ENCODE results near the gene SDK1. TPM values are rescaled to one million over a fixed set of nuclear protein-coding genes. Genes with fewer than 3 reads are reported as not detected.
"Not testable (repeated sequence)": the region's sequence is repeated elsewhere in the genome, so short reads cannot be mapped to it uniquely, and the experiment has no call there.

The SDK1 gene
- total RNA-seq, 1 donor from 2014 or later: 0.53 TPM

DNA sequence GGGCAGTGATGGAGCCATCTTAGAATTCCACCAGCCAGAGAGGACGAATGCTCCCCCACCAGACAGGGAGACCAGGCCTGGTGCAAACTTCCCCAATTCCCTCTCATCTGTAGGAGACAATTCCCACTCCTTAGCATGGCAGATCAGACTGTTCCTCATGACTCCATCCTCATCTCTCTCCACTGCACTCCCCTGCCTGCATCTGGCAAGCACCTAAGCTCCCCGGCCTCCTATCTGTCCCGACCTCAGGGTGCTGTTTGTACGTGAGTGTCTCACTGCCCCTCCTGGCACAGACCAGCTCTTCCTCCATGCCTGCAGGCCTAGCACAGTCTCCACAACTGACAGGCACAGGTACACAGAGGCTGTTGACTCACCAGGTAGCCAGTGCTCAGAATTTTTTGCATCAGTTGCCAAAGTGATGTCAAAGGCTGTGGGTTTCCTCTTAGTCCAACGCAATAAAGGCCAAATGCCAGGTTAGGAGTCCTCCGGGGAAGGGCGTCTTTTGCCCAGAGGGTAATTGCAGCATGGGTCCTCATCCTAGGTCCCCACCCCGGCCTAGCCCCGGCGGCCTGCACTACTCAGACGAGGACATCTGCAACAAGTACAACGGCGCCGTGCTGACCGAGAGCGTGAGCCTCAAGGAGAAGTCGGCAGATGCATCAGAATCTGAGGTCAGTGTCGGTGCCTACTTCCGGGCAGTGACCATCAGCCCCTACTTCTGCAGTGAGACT lies 944.2 kb downstream of the SDK1 start:
- DNase-seq (ENCODE audit: low spot score): no peak
- no peak for ATAC-seq

GRCh38 chr7:4245866-4246470 lies 944.9 kb downstream of the SDK1 start:
- no peak for DNase-seq (ENCODE audit: low spot score)
- ATAC-seq: no peak

DNA sequence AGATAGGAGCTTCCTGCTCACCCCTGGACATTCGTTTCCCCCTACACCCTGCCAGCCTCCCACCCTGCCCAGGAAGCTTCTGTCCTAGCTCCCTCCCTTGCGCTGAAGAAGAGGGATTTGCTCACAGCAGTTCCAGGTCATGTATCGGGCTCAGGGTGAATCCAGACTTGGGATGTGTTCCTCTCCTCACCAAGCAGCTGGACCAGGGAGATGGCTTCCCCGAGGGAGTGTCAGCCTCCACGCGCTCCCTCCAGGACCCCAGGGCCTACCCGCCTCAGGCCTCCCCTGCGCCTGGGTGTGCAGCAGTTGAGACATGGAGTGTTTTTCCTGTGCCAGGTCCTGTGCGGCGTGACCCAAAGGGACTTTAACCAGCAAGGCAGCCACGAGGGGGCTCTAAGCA lies 945.5 kb downstream of the SDK1 start:
- no peak for DNase-seq (ENCODE audit: low spot score)
- ATAC-seq: no peak

GRCh38 chr7:4247106-4247876 lies 946.2 kb downstream of the SDK1 start:
- ATAC-seq (no peak), DNase-seq (ENCODE audit: low spot score) (no peak)

- DNase-seq (ENCODE audit: low spot score) (no peak), ATAC-seq (no peak)
Observed at GRCh38 chr7:4248295-4248694, 947.2 kb downstream of the SDK1 start.

GRCh38 chr7:4249241-4249640 lies 948.2 kb downstream of the SDK1 start:
- ATAC-seq (no peak), DNase-seq (ENCODE audit: low spot score) (no peak)

DNA sequence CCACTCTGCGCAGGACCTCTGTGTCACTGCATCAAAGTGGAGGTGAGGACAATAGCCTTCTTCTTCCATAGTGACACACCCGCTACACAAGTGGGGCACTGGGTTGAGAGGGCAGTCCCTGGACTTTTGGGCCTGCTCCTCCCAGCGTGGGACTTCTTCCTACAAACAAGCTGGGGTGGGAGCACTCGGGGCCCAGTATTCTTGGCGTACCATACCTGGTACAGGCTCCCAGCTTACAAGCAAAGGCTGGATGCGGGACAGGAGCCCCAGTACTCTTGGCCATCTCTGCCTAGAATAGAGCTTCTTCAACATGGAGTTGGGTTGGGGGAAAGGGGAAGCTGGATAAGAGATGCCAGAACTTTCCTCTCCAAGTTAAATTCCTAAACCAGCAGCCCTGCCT lies 954.3 kb downstream of the SDK1 start:
- DNase-seq (ENCODE audit: low spot score) (no peak), ATAC-seq (no peak)

DNA sequence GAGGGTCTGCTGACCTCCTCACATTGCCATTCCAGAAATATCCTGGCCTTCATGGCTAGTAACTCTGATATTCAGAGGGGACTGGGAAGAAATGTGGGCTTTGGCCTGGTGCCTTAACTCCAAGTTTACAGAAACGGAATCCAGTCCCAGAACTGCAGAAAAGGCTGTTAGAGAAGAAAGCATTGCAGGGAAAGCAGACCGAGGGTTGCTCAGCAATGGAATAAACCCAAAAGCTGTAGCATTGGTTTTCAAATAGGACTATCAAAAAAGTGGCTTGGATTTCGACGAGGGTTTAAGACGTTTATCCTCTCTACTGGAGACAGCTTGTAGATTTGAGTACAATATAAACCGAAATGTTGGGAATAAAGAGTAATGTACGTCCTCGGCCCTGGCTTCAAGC lies 955.2 kb downstream of the SDK1 start:
- DNase-seq (ENCODE audit: low spot score): no peak
- no peak for ATAC-seq

- DNase-seq (ENCODE audit: low spot score) (no peak), ATAC-seq (no peak)
Observed at GRCh38 chr7:4257146-4258111, 956.4 kb downstream of the SDK1 start.

DNA sequence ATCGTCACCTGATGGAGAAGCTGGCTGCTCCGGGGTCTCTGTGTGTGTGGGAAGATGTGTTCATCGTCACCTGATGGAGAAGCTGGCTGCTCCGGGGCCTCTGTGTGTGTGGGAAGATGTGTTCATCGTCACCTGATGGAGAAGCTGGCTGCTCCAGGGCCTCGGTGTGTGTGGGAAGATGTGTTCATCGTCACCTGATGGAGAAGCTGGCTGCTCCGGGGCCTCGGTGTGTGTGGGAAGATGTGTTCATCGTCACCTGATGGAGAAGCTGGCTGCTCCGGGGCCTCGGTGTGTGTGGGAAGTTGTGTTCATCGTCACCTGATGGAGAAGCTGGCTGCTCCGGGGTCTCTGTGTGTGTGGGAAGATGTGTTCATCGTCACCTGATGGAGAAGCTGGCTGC lies 959.1 kb downstream of the SDK1 start:
- not testable (repeated sequence) for ATAC-seq; DNase-seq (ENCODE audit: low spot score)

DNA sequence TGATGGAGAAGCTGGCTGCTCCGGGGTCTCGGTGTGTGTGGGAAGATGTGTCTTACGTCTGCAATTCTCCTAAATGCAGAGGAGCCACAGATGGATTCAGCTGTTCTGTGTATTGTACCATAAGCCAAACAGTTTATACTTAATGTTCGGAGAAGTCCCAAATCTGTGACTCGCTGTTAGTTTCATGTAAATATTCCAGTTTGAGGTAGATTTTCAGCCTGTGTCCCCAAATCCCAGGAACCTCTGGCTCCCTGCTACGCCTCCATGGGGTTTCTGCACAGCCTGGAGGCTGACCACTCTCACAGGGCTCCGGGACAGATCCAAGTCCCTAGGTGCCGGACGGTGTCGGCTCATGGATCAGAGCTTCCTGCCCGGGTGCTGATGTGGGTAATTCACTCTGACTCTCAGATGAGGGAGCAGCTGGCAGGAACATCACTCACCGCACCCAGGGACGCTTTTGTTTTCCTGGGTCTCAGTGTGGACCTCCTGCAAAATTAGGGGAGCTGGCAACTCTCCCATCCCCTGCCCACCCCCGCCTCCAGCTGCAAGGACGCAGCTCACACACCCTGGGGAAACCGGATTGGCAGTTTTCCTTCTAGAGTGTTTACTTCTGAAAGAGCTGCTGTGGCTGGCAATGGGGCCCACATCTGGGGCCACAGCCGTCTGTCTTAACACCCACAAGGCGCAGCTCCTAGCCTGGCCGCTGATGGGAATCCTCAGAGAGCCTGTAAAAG lies 960.0 kb downstream of the SDK1 start:
- ATAC-seq (no peak), DNase-seq (ENCODE audit: low spot score) (no peak)

DNA sequence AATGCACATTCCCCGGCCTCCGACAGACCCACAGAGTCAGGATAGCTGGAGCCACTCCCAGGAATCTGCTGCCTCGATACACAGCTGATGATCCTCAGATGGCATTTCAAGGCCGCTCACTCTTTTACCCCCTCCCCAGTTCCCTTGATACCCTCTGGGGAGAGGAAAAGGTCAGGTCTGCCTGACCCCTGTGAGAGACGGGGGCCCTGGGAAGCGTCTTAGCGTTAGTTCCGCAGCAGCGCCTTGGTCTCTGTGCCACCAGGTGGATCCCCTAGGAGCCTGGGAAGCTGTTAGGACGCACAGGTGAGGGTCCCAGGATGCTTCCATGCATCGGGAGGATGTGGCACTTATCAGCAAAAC lies 960.5 kb downstream of the SDK1 start:
- DNase-seq (ENCODE audit: low spot score): no peak
- ATAC-seq: no peak

DNA sequence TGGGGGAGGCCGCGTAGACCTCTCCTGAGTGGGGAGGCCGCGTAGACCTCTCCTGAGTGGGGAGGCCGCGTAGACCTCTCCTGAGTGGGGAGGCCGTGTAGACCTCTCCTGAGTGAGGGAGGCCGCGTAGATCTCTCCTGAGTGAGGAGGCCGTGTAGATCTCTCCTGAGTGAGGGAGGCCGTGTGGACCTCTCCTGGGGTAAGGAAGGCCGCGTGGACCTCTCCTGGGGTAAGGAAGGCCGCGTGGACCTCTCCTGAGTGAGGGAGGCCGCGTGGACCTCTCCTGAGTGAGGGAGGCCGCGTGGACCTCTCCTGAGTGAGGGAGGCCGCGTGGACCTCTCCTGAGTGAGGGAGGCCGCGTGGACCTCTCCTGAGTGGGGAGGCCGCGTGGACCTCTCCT lies 963.2 kb downstream of the SDK1 start:
- DNase-seq (ENCODE audit: low spot score); ATAC-seq: not testable (repeated sequence)

DNA sequence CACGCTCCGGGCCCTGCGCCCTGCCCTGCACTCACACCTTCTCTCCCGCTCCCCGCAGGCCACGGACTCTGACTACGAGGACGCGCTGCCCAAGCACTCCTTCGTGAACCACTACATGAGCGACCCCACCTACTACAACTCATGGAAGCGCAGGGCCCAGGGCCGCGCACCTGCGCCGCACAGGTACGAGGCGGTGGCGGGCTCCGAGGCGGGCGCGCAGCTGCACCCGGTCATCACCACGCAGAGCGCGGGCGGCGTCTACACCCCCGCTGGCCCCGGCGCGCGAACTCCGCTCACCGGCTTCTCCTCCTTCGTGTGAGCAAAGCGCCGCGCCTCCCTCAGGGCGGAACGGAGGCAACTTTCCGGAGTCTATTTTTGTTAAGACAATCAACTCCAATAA lies 964.0 kb downstream of the SDK1 start:
- DNase-seq (ENCODE audit: low spot score): peak; percentile 30

DNA sequence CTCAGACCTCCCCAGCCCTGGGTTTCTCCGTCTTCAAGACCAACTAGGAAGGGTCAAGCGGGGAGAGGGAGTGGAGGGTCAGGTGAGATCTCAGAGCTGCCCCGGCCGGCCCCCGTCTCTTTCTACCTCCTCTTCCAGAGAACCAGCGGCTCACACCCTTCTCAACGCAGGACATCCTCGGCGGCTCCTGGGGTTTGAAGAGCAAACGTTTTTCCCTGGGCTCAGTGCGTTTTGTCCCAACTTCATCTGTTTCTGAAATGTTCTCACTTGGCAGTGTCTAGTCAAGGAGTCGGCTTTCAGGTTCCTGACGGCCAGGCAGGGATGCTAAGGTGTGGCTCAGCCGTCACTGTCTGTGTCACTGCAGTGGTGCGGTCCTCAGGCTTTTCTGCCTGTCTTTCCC lies 964.6 kb downstream of the SDK1 start:
- ATAC-seq: no peak
- peak; percentile 14 for DNase-seq (ENCODE audit: low spot score)

More for the DNA sequence above, 964.0 kb downstream of the SDK1 start:
- ATAC-seq: no peak

GRCh38 chr7:4266270-4267040 lies 965.4 kb downstream of the SDK1 start:
- ATAC-seq: no peak

GRCh38 chr7:4267341-4268039 lies 966.4 kb downstream of the SDK1 start:
- DNase-seq (ENCODE audit: low spot score): peak; percentile 37
- ATAC-seq: no peak

More at GRCh38 chr7:4266270-4267040, 965.4 kb downstream of the SDK1 start:
- peak; percentile 35 for DNase-seq (ENCODE audit: low spot score)

DNA sequence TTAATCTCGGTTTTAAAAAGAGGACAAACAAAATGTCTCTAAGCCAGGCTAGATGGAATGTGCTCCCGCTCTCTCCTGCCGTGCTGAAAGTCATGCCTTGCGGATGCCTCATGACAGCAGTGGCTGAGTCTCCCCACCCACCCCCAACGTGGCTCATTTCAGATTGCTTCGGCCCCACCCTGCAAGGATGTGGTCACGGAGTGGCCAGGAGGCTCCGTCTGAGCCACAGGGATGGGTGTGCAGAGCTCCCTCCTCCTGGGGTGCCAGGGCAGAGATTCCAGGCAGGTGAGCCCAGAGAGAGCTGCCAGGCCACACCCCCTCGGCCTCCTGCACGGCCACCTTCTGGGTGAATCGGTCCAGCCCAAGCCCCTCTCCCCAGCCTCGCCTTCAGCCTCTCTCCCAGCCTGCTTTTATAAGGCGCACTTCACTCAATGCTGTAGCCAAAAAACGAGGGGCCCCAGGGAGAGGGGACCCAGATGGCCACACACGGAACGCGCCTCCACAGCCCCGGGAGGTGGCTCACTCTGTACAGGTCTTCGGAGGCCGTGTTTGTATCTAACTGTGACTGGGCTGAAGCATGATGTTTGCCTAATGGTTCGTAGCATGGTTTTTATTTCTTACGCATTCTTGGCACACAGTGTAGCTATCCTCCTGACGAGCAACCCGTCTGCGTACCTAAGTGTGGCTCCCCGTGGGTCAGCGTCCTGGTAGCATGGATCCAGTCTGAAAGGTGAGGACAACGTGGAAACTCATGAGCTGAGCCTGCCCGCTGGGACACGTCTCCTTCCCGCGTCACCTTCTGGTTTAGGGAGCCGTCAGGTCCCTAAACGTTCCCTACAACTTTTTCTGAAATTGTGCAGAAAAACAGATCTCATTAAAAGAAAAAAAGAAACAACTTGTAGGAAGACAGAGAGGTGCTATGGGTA lies 967.3 kb downstream of the SDK1 start:
- DNase-seq (ENCODE audit: low spot score) (peak; percentile 24), ATAC-seq (no peak)
